GM23338 (cell line): ENCODE measurements around the gene HLA-DOB. TPM values are rescaled to one million over a fixed set of nuclear protein-coding genes. Genes with fewer than 3 reads are reported as not detected.

ENCODE experiments used
- ATAC-seq: fragments of 200-7000 bp; cut with Tn5 transposase; 3 replicates; pipeline ENCODE4 v1.9.1; 2020
- DNase-seq: peaks from one replicate; pipeline ENCODE4 v3.0.0-alpha.2; 2015; ENCODE audit warnings: low spot score
- H2AFZ ChIP-seq: fragments of 200-600 bp; sonication (generic); 2 replicates; pipeline ENCODE4 v1.8.0; 2016; ENCODE audit warnings: antibody characterized with exemption, mild to moderate bottlenecking, moderate library complexity
- H3F3A ChIP-seq: fragments of 200-600 bp; sonication (generic); replicated peaks from 2 replicates; pipeline ENCODE4 v1.8.0; 2017; ENCODE audit warnings: antibody characterized with exemption, mixed run types, low read depth
- H3K27ac ChIP-seq: fragments of 200-600 bp; sonication (generic); 2 replicates; pipeline ENCODE4 v1.6.1; 2016; ENCODE audit warnings: low read depth
- H3K27me3 ChIP-seq: fragments of 200-600 bp; sonication (generic); 2 replicates; pipeline ENCODE4 v1.8.0; 2016; ENCODE audit warnings: mild to moderate bottlenecking, mixed run types, moderate library complexity; ENCODE audit not compliant: insufficient read depth
- H3K36me3 ChIP-seq: fragments of 200-600 bp; sonication (generic); 2 replicates; pipeline ENCODE4 v1.8.0; 2016; ENCODE audit warnings: mild to moderate bottlenecking; ENCODE audit not compliant: insufficient read depth
- H3K4me1 ChIP-seq: fragments of 200-600 bp; sonication (generic); 2 replicates; pipeline ENCODE4 v1.8.0; 2016; ENCODE audit warnings: mild to moderate bottlenecking, moderate library complexity; ENCODE audit not compliant: insufficient read depth
- H3K4me2 ChIP-seq: fragments of 200-600 bp; sonication (generic); 2 replicates; pipeline ENCODE4 v1.7.1; 2017; ENCODE audit warnings: mixed run types
- H3K4me3 ChIP-seq: fragments of 200-600 bp; sonication (generic); 2 replicates; pipeline ENCODE4 v1.6.1; 2016; ENCODE audit warnings: mixed run types
- H3K79me2 ChIP-seq: fragments of 200-600 bp; sonication (generic); replicated peaks from 2 replicates; pipeline ENCODE4 v1.8.0; 2017; ENCODE audit warnings: mild to moderate bottlenecking; ENCODE audit not compliant: insufficient read depth
- H3K9me2 ChIP-seq: fragments of 200-600 bp; sonication (generic); 2 replicates; pipeline ENCODE4 v1.8.0; 2017; ENCODE audit not compliant: insufficient read depth
- H4K20me1 ChIP-seq: fragments of 200-600 bp; sonication (generic); replicated peaks from 2 replicates; pipeline ENCODE4 v1.8.0; 2017; ENCODE audit warnings: mild to moderate bottlenecking; ENCODE audit not compliant: insufficient read depth
- H3K27ac Mint-ChIP-seq: 2 replicates; pipeline ENCODE4 v1.8.0; 2020; ENCODE audit warnings: inconsistent platforms, mild to moderate bottlenecking, moderate library complexity, mixed read lengths
- H3K27me3 Mint-ChIP-seq: 3 replicates; pipeline ENCODE4 v1.8.0; 2022; ENCODE audit warnings: low read depth, mild to moderate bottlenecking, moderate library complexity, mixed read lengths, inconsistent platforms; ENCODE audit not compliant: insufficient read depth, poor library complexity
- H3K36me3 Mint-ChIP-seq: 3 replicates; pipeline ENCODE4 v1.8.0; 2021; ENCODE audit warnings: low read depth, mild to moderate bottlenecking, inconsistent platforms, moderate library complexity, mixed read lengths
- H3K4me1 Mint-ChIP-seq: 3 replicates; pipeline ENCODE4 v1.8.0; 2020; ENCODE audit warnings: mild to moderate bottlenecking, inconsistent platforms, mixed read lengths
- H3K4me3 Mint-ChIP-seq: 3 replicates; pipeline ENCODE4 v1.8.0; 2021; ENCODE audit warnings: moderate library complexity, mild to moderate bottlenecking, inconsistent platforms, mixed read lengths
- H3K9me3 Mint-ChIP-seq: 3 replicates; pipeline ENCODE4 v1.8.0; 2020; ENCODE audit warnings: moderate library complexity, mild to moderate bottlenecking, inconsistent platforms, mixed read lengths
- EZH2 ChIP-seq: fragments of 200-600 bp; sonication (generic); IDR thresholded peaks from one replicate; pipeline ENCODE4 v1.8.0; 2017; ENCODE audit warnings: antibody characterized with exemption, mild to moderate bottlenecking, low read depth; ENCODE audit not compliant: unreplicated experiment
- EZH2phosphoT487 ChIP-seq: fragments of 200-600 bp; sonication (generic); IDR thresholded peaks from one replicate; pipeline ENCODE4 v1.8.1; 2018; ENCODE audit warnings: antibody characterized with exemption; ENCODE audit not compliant: unreplicated experiment
- POLR2AphosphoS5 ChIP-seq: IDR thresholded peaks from 2 replicates; pipeline ENCODE4 v1.6.1; 2016; ENCODE audit warnings: antibody characterized with exemption, low read depth
- STAT1 ChIP-seq: IDR thresholded peaks from one replicate; pipeline ENCODE4 v1.6.1; 2016; ENCODE audit warnings: antibody characterized with exemption; ENCODE audit not compliant: unreplicated experiment
- ZNF331 ChIP-seq: fragments of 250-450 bp; sonication (Bioruptor Pico); IDR thresholded peaks from 2 replicates; pipeline ENCODE4 v1.5.0; 2020; ENCODE audit warnings: low read depth, mild to moderate bottlenecking, moderate library complexity
- polyA plus RNA-seq: library from polyadenylated mRNA; unstranded; fragments of >200 nt; fragmentation: Nextera tagmentation; extraction: Ambion mirVana; gene quantifications from 2 replicates; pipeline ENCODE4 v1.2.1, GENCODE V29; 2016
- total RNA-seq: library from RNA; depleted of rRNA; stranded (reverse); fragments of >200 nt; shearing (Covaris generic); gene quantifications from 2 replicates; pipeline ENCODE4 v1.2.3, GENCODE V29; 2014
- TF ChIP-seq, protein P1 (sequence below): IDR thresholded peaks from one replicate; pipeline ENCODE4 v1.6.1; 2018; ENCODE audit warnings: antibody characterized with exemption; ENCODE audit not compliant: unreplicated experiment
- TF ChIP-seq, protein P2 (sequence below): IDR thresholded peaks from 2 replicates; pipeline ENCODE4 v1.6.1; 2016; ENCODE audit warnings: antibody characterized with exemption

HLA-DOB gene
- total and polyA plus RNA-seq, 2 experiments from 2014 or later = not detected

DNA sequence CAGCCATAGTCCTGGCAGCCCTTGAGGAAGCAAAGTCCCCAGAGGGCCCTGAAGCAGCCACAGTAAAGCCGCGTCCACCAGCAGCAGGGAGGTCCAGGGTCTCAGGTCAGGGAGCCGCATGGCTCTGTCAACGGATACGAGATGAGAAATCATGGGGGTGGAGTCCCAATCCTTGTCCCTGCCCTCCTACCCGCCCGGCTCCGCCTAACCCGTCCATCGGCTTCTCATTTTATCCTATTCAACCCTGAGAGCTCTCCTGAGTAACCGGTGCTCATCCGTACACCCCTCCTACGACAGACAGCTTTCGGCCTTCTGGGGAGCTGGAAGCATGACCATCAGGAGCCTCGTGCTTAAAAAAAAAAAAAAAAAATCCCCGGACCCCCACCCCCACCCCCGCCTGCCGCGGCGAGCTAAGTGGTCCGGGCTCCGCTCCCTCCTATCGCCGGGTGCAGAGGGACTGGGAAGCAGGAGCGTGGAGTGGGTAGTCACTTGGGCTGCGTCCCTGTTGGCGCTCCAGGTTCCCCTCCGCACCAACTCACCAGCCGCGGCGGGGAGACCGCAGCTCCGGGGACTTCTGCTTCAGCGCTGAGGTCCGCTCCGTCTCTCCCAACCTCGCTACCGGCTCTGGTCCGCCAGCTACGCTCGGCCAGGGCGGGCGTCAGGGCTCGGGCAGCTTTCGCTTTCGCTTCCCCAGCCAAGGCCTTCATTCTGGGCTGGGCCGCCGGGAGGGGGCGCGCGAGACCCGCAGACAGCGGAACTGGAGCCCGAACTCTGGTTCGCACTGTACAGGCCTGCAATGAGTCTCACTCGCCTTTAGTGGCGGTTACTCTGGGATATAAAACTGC is 21.5 kb upstream of the HLA-DOB start, which contains the start of gene TAP2 (continued):
- TF ChIP-seq, protein P1, sequence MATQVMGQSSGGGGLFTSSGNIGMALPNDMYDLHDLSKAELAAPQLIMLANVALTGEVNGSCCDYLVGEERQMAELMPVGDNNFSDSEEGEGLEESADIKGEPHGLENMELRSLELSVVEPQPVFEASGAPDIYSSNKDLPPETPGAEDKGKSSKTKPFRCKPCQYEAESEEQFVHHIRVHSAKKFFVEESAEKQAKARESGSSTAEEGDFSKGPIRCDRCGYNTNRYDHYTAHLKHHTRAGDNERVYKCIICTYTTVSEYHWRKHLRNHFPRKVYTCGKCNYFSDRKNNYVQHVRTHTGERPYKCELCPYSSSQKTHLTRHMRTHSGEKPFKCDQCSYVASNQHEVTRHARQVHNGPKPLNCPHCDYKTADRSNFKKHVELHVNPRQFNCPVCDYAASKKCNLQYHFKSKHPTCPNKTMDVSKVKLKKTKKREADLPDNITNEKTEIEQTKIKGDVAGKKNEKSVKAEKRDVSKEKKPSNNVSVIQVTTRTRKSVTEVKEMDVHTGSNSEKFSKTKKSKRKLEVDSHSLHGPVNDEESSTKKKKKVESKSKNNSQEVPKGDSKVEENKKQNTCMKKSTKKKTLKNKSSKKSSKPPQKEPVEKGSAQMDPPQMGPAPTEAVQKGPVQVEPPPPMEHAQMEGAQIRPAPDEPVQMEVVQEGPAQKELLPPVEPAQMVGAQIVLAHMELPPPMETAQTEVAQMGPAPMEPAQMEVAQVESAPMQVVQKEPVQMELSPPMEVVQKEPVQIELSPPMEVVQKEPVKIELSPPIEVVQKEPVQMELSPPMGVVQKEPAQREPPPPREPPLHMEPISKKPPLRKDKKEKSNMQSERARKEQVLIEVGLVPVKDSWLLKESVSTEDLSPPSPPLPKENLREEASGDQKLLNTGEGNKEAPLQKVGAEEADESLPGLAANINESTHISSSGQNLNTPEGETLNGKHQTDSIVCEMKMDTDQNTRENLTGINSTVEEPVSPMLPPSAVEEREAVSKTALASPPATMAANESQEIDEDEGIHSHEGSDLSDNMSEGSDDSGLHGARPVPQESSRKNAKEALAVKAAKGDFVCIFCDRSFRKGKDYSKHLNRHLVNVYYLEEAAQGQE = no peak
- no peak for TF ChIP-seq ZNF331 (CRISPR knock-in tag)

DNA sequence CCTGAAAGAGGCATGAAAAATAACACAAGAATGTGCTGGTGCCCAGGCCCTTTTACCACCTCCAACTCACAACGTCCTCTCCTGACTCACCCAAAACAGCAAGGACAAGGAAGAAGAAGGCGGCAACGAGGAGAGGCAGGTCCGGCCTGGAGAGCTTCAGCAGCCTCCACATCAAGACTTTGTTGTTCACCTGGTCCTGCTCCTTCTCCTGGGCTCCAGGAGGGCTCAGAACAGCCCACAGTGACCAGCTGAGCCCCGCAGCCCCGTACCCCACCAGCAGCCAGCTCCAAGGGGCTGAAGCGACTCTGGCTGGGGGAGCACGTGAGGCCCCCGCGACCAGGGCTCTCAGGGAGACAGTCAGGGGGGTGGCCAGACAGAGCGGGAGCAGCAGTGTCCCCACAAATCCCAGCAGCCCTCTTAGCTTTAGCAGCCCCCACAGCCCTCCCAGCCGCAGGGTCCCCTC is 20.9 kb upstream of the HLA-DOB start:
- H3K27me3 Mint-ChIP-seq = peaks cover 8% of the 10 kb centered on the region
- Histone ChIP-seq H3F3A (no peaks in the 10 kb centered on the region), H3K4me2 (peak overlapping the region; percentile 92), H2AFZ (peak overlapping the region; percentile 94), H3K36me3 (peaks cover 6% of the 10 kb centered on the region; the same call in 1 of the 2 replicates), H4K20me1 (no peaks in the 10 kb centered on the region), H3K79me2 (no peaks in the 10 kb centered on the region), H3K9me2 (no peaks in the 10 kb centered on the region), H3K4me1 (peaks cover 10% of the 10 kb centered on the region; the same call in 1 of the 2 replicates), H3K4me3 (peak overlapping the region; percentile 71), H3K27me3 (peaks cover 4% of the 10 kb centered on the region), H3K27ac (no peak overlapping the region)
- no peak; the same call in 1 of the 3 replicates for ATAC-seq
- H3K4me1 Mint-ChIP-seq = peaks cover 12% of the 10 kb centered on the region
- no peaks in the 10 kb centered on the region for H3K9me3 Mint-ChIP-seq
- peak overlapping the region; percentile 80 for H3K4me3 Mint-ChIP-seq
- DNase-seq = no peak
- TF ChIP-seq, protein P2, sequence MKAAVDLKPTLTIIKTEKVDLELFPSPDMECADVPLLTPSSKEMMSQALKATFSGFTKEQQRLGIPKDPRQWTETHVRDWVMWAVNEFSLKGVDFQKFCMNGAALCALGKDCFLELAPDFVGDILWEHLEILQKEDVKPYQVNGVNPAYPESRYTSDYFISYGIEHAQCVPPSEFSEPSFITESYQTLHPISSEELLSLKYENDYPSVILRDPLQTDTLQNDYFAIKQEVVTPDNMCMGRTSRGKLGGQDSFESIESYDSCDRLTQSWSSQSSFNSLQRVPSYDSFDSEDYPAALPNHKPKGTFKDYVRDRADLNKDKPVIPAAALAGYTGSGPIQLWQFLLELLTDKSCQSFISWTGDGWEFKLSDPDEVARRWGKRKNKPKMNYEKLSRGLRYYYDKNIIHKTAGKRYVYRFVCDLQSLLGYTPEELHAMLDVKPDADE = no peak
- TF ChIP-seq STAT1 (no peak), EZH2phosphoT487 (no peak), EZH2 (no peak), POLR2AphosphoS5 (no peak)
- TF ChIP-seq, protein P1 = no peak
- peaks cover 19% of the 10 kb centered on the region for H3K36me3 Mint-ChIP-seq
- H3K27ac Mint-ChIP-seq = no peak overlapping the region
